Ishikawa (cell line): ENCODE data around the gene PADI1.

Experiments
- CEBPB ChIP-seq: IDR thresholded peaks from 2 replicates; pipeline ENCODE4 v1.6.1; 2012
- EGR1 ChIP-seq: IDR thresholded peaks from 2 replicates; pipeline ENCODE4 v1.6.1; 2012
- FOXM1 ChIP-seq: IDR thresholded peaks from 2 replicates; pipeline ENCODE4 v1.6.1; 2012; ENCODE audit warnings: low read depth, borderline replicate concordance
- NFIC ChIP-seq: IDR thresholded peaks from 2 replicates; pipeline ENCODE4 v1.6.1; 2012
- RAD21 ChIP-seq: IDR thresholded peaks from 2 replicates; pipeline ENCODE4 v1.6.1; 2012; ENCODE audit warnings: low read depth
- TCF12 ChIP-seq: IDR thresholded peaks from 2 replicates; pipeline ENCODE4 v1.6.1; 2012; ENCODE audit warnings: low read depth
- TEAD4 ChIP-seq: IDR thresholded peaks from 2 replicates; pipeline ENCODE4 v1.6.1; 2012

- TF ChIP-seq RAD21 (no peak), FOXM1 (no peak), CEBPB (no peak), NFIC (no peak), TCF12 (no peak), EGR1 (no peak), TEAD4 (no peak)
These were observed 10.8 kb upstream of the PADI1 start for GRCh38 chr1:17194133-17194475.
